SKM-1 treated with dmso at 0.1 percent for 144 hours (cell line): ENCODE measurements around the gene ST8SIA6.
"Not testable (repeated sequence)": the region's sequence is repeated elsewhere in the genome, so short reads cannot be mapped to it uniquely, and the experiment has no call there.

Experiments
- DNase-seq: peaks from one replicate; lab custom pipeline; 2025; ENCODE audit not compliant: unreplicated experiment; lab: John Stamatoyannopoulos, UW

ST8SIA6 gene

DNA sequence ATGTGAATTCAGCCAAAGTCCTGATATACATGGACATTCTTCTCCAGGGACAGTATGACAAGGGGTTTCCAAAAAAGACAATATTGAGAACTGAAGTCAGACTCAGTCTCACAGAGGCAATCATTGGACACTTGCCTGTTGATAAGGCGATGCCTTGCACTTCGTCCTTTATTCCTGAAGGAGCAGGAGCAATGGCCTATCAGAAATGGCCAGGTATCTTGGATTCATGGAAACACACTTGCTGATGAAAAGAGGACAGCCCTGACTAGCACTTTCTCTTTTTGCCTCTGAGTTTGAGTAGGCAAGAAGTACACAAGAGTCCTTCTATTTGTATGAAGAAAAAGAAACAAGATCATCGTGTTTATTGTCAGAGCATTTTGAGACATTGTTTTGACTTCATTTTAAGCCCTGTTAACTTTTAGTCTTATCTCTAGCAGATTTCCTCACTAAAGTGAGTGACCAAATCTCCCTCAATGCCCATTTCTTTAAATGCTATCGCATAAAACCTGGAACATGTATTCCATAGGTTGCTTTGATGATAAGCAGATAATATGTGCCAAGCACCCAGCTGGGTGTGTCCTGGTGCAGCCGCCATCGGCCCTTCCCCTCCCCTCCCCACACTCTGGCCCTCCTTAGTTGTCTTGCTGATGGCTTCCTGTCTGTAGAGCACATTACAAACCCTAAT lies 26.6 kb downstream of the ST8SIA6 start:
- no peak for DNase-seq

DNA sequence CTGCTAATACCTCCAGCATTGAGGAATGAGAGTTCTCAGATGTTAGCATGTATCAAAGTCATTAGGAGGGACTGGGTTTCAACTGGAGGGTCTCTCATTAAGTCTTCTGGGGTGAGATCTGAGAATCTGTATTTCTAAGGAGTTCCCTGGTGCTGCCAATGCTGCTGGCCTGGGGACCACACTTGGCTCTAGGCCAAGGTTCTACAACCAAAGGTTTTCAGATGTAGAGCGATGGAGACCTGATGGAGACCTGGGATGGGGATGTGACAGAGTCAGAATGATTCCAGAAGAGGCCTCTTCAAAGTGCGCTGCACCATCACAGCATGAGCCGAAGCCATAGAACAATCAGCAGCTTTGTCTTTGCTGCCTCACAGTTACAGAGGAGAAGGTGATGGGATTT lies 27.2 kb downstream of the ST8SIA6 start:
- DNase-seq = no peak

DNA sequence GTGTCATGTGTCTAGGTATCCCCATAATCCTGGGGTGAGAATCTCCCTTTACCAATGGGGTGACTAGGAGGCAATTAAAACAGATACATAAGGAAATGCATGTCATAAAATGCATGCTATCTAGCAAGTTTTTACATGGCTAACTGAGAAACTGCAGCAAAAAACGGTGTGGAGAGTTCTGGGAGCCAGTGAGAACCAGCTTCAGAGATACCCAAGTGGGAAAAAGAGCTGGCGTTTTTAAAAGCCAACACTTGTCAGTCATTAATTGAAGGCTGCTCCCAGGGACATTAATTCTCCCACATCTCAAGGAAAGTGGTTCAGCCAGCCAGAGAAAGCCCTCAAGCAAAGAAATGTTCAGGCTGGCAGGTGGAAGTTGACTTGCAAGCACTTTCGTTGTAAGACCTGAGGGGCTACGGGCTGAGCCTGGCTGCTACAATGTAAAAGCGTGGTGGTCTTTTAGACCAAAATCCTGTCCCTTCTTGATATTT lies 28.1 kb downstream of the ST8SIA6 start:
- DNase-seq = no peak

DNA sequence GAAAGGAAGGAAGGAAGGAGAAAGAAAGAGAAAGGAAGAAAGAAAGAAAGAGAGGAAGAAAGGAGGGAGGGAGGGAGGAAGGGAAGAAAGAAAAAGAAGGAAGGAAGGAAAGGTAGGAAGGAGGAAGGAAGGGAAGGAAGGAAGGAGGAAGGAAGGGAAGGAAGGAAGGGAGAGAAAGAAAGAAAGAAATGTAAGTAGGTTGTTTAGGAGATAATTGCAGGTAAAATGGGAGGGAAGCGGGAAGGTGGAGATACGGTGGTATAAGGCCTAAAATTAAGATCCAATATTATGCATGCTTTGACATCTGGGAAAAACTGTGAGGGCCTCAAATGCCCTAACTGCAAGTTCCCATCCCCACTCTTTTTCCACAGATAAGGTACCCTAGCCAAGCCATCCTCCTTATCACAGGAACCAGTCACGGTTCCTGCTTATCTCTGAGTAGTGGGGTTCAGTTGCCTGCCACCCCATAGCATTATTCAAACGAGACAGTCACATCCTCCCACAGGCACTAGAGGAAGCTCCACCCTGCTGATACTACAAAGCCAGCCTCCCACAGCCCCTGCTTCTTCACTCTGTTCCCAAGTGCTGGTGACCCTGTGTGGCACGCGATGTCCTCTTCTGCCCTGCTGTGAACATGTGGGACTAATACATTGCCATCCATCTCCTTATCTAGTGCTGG lies 28.7 kb downstream of the ST8SIA6 start:
- DNase-seq = no peak

DNA sequence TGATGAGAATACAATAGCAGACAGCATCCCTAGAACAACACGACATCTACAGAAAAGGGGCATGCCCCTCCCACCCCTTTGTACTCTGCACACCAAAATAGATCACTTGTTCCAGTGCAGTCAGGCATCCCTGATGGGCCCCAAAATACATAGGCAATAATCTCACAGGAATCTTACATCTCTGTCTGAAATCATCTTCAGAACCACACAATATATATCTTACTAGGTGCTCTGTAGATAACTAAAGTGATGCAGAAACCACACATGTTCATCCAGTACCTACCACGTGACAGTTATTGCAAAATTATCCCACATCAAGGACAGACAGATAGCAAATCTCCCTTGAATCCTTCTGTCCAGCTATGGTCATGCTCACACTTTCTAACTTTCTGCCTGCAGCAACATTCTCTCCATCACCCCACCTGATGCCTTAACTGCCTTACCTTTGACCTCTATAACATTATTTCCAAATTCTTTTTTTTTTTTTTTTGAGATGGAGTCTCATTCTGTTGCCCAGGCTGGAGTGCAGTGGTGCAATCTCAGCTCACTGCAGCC lies 30.7 kb downstream of the ST8SIA6 start:
- DNase-seq = no peak

DNA sequence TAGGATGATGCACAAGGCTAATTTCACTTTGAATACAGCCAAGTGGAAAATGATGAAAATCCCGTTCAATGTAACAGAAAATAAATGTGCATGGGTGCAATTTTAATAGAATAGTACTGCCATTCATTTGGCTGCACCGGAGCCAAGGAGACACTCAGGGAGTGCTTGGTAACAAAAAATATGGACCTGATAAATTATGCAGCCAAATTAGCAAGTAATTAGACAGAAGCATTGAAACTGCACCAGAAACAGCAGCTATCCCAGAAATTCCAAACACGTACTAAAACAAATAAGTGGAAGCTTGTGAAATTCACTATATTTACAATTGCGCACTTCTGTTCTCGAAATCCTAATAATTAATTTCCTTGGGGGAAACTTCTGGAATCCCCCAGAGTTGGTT lies 31.5 kb downstream of the ST8SIA6 start:
- no peak for DNase-seq

DNA sequence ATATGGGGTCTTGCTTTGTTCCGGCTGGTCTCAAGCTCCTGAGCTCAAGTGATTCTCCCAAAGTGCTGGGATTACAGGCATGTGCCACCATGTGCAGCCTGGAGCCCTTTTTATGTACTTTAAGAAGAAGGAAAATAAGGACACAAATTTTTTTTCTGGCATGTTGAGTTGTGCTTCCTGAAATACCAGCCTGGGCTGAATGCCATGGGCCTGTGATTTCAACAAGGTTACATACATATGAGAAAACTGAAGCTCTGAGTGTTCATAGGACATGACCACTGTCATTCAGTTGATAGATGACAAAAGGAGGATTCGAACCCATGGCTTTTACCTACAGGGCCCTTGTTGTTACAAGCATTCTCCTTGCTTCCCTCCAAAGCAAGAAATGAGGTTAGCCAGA lies 36.1 kb downstream of the ST8SIA6 start:
- no peak for DNase-seq

DNA sequence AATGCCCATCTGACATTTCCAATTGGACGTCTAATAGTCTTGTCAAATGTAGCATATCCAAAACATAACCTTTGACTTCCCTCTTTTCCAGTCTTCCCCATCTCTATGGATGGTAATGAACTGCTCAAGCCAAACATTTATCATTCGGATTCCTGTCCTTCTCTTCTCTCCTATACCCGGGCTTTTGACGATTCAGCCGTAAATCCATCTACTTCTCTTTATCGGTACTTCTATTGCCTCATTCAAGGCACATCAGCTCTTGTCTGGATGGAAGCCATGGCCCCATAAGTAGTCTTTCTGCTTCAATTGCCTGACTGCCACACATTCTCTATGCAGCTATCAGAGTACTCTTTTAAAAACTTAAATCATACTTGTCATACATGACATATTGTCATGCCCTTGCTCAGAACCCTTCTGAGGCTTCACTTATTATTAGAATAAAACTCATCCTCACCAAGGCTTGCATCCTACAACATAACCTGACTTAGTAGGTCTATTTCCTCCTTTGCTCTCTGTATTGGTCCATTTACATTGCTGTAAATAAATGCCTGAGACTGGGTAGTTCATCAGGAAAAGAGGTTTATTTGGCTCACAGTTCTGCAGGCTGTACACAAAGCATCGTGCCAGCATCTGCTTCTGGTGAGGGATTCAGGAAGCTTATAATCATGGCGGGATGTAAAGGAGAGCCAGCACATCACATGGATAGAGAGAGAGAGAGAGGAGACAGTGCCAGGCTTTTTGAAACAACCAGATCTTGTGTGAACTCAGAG lies 37.8 kb downstream of the ST8SIA6 start:
- no peak for DNase-seq

DNA sequence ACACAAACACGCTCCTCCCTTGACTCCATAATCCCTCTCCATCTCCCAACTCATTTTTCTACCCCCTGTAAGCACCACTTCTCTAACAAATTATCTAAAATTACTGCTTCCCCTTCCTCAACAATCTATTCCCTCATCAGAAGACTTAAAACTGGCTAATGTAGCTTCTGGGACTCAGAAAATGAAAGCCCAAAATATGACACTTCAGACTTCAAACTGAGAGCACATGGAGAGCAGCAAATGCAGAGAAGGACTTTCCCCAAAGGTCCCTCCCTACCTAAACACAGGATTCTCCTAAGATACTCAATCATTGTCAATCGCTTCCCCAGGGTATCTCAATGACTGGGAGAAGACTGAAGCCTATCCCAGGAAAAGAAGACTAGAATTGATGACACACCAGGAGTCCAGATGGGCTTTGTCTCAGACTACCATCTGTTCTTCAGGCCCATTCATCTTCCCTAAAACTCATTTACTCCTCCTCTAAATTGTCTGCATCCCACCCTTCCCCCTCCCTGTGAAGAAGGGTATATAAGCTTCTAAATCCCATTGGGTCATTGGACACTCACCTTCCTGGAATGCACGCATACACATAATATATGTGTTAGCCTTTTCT lies 39.2 kb downstream of the ST8SIA6 start:
- DNase-seq = no peak

DNA sequence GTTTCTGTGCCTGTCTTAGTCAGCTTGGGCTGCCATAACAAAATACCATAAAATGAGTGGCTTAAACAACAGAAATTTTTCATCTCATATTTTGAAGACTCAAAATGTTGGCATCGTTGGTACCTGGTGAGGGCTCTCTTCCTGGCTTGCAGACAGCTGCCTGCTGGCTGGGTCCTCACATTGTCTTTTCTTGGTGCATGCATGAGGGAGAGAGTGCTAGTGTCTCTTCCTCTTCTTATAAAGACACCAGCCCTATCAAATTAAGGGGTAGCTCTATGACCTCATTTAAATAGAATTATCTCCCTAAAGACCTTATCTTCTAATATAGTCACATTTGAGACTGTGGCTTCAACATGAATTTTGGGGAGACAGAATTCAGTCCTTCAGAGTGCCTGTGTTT lies 39.9 kb downstream of the ST8SIA6 start:
- no peak for DNase-seq

DNA sequence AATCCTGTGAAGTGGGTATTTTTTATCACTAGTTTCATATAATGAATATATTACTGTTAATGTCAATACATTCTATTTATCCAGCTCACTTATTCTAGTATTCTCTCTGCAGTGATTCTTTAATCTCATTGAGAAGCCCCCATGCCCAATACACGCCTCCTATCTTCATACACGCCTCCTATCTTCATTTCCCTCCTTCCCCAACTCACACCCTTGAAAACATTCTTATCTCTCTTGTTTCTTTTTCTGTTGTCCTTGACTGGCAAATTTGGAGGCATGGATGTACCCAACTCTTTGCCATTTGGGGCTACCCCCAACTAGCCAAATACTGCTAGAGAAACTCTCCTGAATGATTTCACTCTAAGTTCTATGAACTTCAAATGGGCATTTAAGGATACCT lies 40.5 kb downstream of the ST8SIA6 start:
- no peak for DNase-seq

DNA sequence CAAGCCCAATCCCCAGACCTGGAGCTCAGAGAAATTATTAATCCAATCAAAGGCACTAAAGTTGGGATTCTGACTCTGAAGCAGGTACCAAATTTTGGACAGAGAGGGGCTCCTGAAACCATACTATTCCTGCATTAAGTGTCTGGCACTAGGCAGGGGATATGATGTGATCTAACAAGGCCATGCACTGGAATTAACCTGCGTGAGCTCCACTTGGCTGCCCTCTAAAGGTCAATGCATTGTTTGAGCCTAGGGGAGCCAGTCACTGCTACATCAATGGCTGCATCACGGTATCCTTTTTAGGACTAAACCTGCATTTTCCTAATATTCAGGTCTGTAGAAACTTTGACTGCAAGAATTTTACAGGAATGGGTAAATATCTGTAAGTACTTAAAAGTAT lies 42.1 kb downstream of the ST8SIA6 start:
- no peak for DNase-seq

DNA sequence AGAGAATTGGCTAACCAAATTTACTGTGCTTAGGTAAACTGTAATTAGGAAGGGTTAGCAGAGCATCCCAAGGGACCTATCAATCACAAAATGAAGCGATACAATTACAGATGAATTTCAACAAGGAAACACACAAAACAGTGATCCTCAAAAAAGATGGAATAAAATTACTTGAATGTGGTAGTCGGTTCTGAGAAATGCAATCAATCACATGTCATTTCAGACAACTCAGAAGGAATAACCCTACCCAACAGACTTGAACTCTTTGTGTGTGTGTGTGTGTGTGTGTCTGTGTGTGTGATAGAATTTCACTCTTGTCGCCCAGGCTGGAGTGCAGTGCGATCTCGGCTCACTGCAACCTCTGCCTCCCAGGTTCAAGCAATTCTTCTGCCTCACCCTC lies 43.5 kb downstream of the ST8SIA6 start:
- DNase-seq = no peak

DNA sequence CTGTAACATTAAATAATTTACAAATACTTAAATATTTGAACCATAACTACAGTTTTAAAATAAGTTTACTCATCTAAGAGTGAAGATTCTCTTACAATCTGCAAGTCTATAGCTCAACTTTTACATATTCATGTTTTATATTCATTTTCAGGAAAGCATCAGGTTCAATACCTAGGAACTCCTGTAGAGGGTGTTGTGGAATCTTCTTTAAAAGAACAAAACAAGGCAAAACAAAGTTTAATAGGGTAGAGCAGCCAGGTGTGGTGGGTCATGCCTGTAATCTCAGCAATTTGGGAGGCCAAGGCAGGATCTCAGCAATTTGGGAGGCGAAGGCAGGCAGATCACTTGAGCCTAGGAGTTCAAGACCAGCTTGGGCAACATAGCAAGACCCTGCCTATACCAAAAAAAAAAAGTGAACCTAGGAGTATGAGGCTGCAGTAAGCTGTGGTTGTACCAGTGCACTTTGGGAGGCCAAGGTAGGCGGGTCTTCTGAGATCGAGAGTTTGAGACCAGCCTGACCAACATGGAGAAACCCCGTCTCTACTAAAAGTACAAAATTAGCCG lies 45.1 kb downstream of the ST8SIA6 start:
- no peak for DNase-seq

DNA sequence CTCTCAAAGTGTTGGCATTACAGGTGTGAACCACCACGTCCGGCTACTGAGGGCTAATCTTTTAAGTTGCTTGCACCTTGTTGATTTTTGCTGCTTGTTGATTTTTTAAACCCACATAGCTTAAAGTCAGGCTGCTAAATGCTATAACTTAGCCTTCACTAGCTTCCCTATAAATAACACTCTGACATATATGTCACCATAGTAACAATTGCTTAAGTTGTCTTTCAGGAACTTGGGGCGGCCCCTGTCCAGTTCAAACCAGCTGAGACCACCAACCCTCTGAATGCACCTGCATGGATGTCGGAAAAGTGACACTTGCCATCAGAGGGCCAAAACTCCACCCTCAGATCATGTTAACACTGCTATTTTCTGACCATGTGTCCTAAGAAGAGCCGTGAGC lies 47.3 kb downstream of the ST8SIA6 start:
- no peak for DNase-seq

DNA sequence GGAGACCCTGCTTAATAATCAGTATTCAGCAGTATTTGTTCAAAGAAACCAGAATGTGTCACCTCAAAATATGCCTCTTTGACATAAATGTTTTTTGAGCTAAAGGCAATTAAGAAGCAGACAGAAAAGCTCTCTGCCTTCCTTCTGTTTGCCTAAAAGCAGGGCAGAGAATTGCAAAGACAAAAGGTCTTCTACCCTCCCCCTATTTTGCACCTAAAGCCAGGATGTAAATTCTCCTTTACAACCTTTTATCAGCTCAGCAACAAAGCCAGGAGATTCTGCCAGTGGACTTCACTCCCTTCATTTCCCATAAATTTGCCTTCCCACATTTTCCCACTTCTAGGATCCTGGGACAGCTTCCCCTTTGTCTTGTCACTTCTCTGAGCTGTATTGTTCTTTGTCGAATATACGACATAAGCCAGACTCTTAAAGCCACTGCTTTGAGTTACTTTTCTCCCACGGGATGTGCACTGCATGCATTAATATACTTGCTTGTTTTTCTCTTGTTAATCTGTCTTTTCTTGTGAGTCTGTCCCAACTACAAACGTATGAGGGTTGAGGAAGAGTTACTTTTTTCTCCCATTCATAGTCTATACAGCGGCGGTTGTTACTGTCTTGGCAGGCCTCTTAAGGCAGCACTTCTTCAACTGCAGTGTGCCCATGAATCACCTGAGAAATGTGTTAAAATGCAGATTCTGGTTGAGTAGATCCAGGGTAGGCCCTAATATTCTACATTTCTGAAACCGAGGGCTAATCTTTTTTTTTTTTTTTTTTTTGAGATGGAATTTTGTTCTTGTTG lies 48.2 kb downstream of the ST8SIA6 start:
- no peak for DNase-seq

DNA sequence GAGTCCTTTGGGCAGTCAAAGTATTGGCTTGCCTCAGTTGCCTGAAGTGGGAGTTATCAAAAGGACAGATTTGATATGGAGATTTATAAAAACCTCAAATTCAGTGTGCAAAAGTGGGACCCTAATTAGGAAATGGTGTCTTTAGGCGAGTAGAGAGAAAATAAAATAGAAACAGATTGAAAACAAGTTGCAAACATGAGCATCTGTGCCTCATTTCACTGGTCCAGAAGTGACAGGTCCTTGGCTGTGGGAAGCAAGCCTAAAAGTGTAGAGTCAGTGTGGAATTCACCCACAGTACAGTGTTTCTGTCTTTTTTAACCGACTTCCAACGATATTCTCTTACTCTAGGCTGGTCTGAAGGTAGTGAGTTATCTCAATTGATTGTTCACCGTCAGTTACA lies 51.2 kb downstream of the ST8SIA6 start:
- DNase-seq = no peak

DNA sequence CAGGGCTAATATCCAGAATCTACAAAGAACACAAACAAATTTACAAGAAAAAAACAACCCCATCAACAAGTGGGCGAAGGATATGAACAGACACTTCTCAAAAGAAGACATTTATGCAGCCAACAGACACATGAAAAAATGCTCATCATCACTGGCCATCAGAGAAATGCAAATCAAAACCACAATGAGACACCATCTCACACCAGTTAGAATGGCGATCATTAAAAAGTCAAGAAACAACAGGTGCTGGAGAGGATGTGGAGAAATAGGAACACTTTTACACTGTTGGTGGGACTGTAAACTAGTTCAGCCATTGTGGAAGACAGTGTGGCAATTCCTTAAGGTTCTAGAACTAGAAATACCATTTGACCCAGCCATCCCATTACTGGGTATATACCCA lies 52.4 kb downstream of the ST8SIA6 start:
- not testable (repeated sequence) for DNase-seq

DNA sequence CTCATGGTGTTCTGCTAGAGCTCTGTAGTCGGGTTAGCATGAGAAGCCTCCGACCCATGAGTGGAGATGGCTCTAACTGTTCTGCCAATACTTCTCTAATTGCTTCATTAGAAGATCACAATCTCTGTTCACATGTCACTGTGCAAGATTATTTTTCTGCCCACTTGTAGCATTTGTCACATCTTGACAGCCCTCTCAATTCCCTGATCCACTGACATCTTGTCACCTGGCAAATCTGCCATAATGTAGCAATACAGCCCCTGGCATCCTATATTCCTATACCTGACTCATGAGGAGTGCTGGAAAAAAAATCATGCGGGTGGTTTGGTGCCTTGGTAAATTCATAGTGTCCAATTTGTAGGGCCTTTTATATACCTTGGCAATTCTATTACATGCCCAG lies 58.4 kb downstream of the ST8SIA6 start:
- DNase-seq = no peak

DNA sequence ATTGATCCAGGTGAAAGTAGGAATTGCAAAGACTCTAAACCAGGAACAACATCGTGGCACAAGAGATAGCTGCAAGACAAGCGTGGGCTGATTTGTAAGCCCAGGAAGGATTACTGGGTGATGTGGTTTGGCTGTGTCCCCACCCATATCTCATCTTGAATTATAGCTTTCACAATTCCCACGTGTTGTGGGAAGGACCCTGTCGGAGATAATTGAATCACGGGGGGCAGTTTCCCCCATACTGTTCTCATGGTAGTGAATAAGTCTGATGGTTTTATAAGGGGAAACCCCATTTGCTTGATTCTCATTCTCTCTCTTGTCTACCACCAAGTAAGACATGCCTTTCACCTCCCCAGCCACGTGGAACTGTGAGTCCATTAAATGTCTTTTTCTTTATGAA lies 59.5 kb downstream of the ST8SIA6 start:
- DNase-seq = no peak
